ENCODE results near the gene ICE2.
"Not testable (repeated sequence)": the region's sequence is repeated elsewhere in the genome, so short reads cannot be mapped to it uniquely, and the experiment has no call there.

ICE2 gene

DNA sequence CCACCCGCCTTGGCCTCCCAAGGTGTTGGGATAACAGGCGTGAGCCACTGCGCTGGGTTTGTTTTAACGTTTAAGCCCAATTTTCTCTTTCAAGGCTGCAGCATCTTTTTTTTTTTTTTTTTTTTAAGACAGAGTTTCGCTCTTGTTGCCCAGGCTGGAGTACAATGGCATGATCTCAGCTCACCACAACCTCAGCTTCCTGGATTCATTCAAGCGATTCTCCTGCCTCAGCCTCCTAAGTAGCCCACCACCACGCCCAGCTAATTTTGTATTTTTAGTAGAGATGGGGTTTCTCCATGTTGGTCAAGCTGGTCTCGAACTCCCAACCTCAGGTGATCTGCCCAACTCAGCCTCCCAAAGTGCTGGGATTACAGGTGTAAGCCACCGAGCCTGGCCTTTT is 68.6 kb downstream of the ICE2 start:
- not testable (repeated sequence) for DNase-seq (ENCODE audit: low spot score)

DNA sequence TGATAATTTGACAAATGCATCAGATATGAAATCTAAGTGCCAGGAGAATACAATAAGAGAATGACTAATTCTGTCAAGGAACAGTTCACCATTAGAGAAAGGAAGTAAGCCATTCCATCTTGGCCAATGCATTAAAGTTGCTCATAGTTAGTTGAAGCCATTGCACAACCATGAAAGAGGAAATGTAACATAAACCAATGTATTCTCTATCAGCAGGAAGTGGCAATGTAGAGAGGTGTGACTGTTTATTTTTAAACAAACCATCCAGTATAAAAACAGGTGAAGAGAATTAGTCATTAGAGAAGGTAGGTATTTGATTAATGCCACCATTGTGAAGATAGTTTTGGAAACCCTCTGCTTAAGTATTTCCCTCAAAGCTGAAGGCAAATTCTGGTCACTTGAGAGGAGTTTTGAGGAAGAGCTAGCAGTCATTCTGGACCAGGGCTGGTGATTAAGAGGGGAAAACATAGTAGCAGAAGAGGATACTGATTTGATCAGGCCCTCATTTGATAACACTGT is 70.4 kb downstream of the ICE2 start:
- peak; percentile 64 for DNase-seq (ENCODE audit: low spot score)

DNA sequence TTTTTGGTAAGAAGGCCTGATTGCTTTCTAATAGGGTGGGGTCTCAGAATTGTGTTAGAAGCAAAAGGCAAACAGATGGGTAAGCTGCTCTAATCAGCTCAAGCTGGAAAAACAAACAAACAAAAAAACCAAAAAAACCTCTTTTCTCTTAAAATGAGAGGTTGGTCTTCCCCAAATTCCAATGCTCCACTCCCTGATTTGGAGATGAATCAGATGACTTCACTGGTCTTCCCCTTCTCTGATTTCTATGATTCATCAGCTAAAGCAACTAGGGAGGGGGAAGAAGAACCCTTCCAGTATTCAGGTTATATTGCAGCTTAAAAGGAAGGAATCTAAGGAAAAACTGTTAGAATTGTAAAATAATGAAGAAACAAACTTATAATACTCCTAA is 71.5 kb downstream of the ICE2 start:
- peak; percentile 56 for DNase-seq (ENCODE audit: low spot score)

GRCh38 chr15:60406513-60407414 is 72.2 kb downstream of the ICE2 start:
- no peak for DNase-seq (ENCODE audit: low spot score)

DNA sequence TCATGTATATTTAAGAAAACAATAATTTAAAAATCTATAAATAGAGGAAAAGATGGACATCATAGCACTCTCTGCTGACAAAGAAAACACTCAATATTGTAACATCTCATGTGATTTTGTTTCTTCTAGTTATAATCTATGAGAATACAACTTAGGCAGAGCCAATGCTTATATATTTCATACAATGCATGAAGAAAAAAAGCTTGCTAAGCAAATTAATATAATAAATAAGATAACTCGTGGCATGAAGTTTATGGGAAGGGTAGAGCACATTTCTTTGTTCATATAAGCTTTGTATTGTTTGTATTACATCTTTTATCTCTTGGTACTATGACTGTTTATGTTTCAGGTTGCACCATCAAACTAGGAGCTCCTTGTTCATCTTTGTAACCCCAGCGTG is 73.5 kb downstream of the ICE2 start:
- no peak for DNase-seq (ENCODE audit: low spot score)

- not testable (repeated sequence) for DNase-seq (ENCODE audit: low spot score)
Measured at GRCh38 chr15:60404351-60404750, 74.6 kb downstream of the ICE2 start.

GRCh38 chr15:60400944-60401343 is 78.0 kb downstream of the ICE2 start:
- DNase-seq (ENCODE audit: low spot score): no peak

GRCh38 chr15:60399931-60400330 is 79.0 kb downstream of the ICE2 start:
- peak; percentile 35 for DNase-seq (ENCODE audit: low spot score)

- DNase-seq (ENCODE audit: low spot score): no peak
Measured at GRCh38 chr15:60399246-60399915, 79.6 kb downstream of the ICE2 start.

DNA sequence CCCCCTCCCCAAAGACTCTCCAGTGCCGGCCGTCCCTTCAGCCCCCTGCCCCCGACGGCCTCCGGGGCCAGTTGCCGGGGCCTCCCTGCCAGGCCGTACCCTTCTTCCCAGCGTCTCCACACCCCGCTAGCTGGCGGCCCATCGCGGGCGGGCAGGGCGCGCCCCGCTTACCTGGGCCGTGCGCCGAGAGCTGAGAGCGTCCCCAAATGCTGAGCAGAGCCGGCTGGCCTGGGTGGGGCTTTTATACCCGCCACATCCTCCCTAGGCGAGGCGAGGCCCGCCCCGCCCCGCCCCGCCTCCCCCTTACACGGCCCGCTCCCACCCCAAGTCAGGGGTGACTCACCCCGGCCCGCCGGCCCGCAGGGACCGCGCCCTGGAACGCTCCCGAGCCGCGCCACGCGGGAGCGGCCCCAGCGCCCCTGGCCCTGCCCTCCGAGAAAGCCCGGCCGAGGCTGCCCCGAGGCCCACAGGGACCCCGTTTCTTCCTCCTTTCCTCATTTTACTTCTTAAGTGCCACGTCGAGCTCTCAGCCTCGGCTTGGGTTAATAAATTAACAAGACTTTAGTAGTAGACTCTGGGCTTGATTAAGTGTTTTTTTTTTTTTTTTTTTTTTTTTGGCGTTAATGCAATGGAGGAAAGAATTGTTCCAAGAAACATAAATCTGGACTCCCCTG is 81.0 kb downstream of the ICE2 start, which contains the start of gene ANXA2:
ANXA2 (minus strand) TSS at position 215 of the 674 bp plus-strand sequence. CDS start 11,911 bp downstream, outside the sequence.
- peak; percentile 89 for DNase-seq (ENCODE audit: low spot score)

- peak; percentile 92 for DNase-seq (ENCODE audit: low spot score)
Measured at GRCh38 chr15:60396958-60397771, 81.8 kb downstream of the ICE2 start.

- DNase-seq (ENCODE audit: low spot score): peak; percentile 48
Measured at GRCh38 chr15:60396560-60396957, 82.4 kb downstream of the ICE2 start.

- DNase-seq (ENCODE audit: low spot score): peak; percentile 56
Measured at GRCh38 chr15:60396100-60396499, 82.8 kb downstream of the ICE2 start.

DNA sequence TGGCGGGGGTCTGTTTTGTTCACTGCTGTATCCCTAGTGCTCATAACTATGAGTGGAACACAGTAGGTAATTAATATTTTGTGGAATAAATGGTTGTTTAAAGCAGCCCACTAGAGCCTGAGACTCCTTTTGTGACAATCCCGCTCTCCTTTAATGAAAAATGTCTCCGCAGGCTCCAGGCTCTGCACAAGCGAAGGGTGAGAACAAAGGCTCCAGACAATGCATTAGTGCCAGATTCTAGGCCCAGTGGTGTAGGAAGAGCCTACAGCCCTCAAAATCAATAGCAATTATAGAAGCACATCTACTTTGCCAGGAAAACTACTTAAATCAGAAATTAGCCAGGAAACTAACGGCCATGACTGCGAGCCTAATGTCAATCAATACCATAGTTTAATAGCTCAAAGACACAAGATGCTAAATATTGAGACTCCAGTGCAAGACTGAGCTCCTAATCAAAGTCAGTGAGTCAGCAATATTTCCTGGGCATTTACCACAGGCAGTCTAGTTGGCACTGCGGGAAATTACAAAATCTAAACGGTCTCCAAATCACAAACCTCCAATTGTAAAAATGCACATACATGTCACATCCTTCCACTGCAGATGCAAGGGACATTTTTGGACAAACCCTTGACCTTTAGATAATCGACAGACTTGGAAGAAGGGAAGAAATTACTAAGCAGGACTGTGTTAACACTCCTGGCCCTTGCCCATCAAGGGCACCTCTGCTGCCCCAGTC is 83.5 kb downstream of the ICE2 start:
- DNase-seq (ENCODE audit: low spot score): peak; percentile 51

DNA sequence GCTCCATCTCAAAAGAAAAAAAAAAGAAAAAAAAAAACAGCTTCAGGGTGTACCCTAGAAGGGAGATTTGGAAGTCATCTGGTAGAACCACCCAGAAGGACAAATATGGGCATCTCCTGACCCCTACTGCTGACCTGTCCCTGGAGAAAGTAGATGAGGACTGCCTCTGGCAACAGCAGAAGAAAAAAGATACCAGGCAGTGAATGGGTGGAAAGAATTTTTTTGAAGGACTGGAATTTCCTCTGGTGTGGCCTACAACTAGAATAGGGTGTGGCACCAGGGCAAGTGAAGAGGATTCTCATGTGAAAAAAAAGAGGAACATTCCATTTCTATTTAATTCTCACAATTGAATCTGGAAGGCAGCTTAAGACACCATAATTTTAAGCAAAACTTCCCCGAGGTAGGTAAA is 84.2 kb downstream of the ICE2 start:
- DNase-seq (ENCODE audit: low spot score): peak; percentile 53

DNA sequence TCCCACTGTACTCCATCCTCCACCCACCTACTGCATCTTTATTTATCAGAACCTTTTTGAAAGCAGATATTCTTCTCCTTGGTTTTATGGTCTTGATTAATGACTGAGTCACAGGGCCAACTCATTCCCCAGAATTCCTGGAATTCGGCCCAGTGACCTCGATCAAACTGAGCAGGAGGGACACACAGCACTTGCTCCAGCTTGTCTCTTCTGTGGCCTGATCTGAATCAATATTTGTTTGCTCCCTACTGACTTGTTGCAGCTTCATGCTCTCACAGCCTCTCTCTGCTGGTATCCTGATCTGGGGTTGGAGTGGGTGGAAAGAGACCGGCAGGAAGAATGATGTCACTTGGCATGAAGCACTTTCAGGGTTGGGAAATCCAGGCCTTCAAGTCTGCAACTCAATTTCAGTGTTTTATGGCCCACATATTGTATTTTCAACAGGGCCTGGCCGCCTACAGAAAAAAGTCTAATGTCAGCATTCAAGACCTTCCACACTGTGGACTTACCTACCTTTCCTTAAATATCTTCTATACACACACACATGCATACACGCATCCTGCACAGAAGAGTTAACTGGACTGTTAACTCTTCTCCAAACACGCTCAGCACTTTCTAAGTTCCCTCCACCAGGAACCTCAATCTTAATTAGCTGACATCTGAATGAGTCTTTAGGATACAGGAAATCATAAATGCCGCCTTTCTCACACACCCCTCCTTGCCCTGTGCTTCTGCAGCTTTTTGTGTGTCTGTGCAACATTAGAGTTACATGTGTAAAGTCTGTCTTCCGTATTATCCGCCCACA is 85.8 kb downstream of the ICE2 start:
- DNase-seq (ENCODE audit: low spot score): peak; percentile 98

GRCh38 chr15:60392601-60392985 is 86.3 kb downstream of the ICE2 start:
- peak; percentile 96 for DNase-seq (ENCODE audit: low spot score)

DNA sequence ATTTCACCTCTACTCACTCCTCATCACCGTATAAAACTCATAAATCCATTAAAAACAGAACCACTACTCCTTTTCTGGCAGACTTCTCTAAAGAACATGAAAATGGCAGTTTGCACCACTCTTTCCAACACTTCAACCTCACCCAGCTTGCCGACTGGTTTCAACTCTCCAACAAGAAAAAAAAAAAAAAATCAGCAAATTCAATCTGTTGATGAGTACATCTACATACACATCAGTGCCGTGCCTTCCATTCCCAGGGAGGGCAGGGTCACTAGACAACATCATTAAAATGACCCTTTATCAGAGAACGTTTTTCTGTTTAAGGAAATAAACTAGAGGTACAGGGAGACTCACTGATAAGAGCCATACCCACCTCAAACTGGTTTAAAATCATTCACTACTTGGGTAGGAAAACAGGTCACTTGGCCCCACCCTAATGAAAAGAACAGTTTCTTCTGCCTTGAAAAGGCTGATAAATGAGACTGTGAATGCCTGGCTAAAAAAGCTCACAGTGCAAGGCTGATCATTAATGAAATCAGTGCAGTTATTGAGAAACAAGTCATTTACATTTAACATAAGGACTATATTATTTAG is 87.1 kb downstream of the ICE2 start:
- DNase-seq (ENCODE audit: low spot score): no peak

- peak; percentile 88 for DNase-seq (ENCODE audit: low spot score)
Measured at GRCh38 chr15:60390871-60391501, 88.0 kb downstream of the ICE2 start.
